ENCODE data around the gene LFNG. TPM values are rescaled to one million over a fixed set of nuclear protein-coding genes. Genes with fewer than 3 reads are reported as not detected.

LFNG gene
- total and polyA plus RNA-seq, 2 of the 13 experiments (the other 11 are each of a cell fraction or from before 2014, with no cell fraction given), result 0.44 to 1.5 TPM

GRCh38 chr7:2558629-2559282 lies 39.2 kb downstream of the LFNG start, which contains the start of gene IQCE (continued):
- TF ChIP-seq ZNF710 (CRISPR knock-in tag; IDR thresholded peaks at IDR 0.05; ENCODE audit: borderline replicate concordance) (peak; percentile 62; the same call in 1 of the 2 replicates), ZNF75D (CRISPR knock-in tag; IDR thresholded peaks at IDR 0.05; ENCODE audit: borderline replicate concordance) (no peak), MYC (CRISPR knock-in tag; IDR thresholded peaks at IDR 0.05; ENCODE audit: borderline replicate concordance) (peak; percentile 4; the same call in 1 of the 2 replicates), ZNF891 (CRISPR knock-in tag; IDR thresholded peaks at IDR 0.05) (no peak), MED13 (CRISPR knock-in tag; IDR thresholded peaks at IDR 0.05) (no peak), ZNF451 (CRISPR knock-in tag; IDR thresholded peaks at IDR 0.05) (no peak), NFIC (IDR thresholded peaks at IDR 0.05; ENCODE audit: low read length) (no peak), NAIF1 (CRISPR knock-in tag; IDR thresholded peaks at IDR 0.05; ENCODE audit: borderline replicate concordance) (no peak; the same call in 1 of the 2 replicates), THYN1 (CRISPR knock-in tag; IDR thresholded peaks at IDR 0.05; ENCODE audit: borderline replicate concordance, low read depth) (no peak), HOXA9 (CRISPR knock-in tag; IDR thresholded peaks at IDR 0.05; ENCODE audit: borderline replicate concordance) (no peak), ZBTB42 (CRISPR knock-in tag; IDR thresholded peaks at IDR 0.05) (no peak), DNMT3B (CRISPR knock-in tag; conservative IDR thresholded peaks at IDR 0.05) (no peak), ARHGAP35 (CRISPR knock-in tag; IDR thresholded peaks at IDR 0.05; ENCODE audit: borderline replicate concordance) (no peak), NR3C1 (CRISPR knock-in tag; IDR thresholded peaks at IDR 0.05) (no peak), POLR2AphosphoS2 (IDR thresholded peaks at IDR 0.05; ENCODE audit: low read depth, low read length) (no peak)
- TF ChIP-seq, protein P1, sequence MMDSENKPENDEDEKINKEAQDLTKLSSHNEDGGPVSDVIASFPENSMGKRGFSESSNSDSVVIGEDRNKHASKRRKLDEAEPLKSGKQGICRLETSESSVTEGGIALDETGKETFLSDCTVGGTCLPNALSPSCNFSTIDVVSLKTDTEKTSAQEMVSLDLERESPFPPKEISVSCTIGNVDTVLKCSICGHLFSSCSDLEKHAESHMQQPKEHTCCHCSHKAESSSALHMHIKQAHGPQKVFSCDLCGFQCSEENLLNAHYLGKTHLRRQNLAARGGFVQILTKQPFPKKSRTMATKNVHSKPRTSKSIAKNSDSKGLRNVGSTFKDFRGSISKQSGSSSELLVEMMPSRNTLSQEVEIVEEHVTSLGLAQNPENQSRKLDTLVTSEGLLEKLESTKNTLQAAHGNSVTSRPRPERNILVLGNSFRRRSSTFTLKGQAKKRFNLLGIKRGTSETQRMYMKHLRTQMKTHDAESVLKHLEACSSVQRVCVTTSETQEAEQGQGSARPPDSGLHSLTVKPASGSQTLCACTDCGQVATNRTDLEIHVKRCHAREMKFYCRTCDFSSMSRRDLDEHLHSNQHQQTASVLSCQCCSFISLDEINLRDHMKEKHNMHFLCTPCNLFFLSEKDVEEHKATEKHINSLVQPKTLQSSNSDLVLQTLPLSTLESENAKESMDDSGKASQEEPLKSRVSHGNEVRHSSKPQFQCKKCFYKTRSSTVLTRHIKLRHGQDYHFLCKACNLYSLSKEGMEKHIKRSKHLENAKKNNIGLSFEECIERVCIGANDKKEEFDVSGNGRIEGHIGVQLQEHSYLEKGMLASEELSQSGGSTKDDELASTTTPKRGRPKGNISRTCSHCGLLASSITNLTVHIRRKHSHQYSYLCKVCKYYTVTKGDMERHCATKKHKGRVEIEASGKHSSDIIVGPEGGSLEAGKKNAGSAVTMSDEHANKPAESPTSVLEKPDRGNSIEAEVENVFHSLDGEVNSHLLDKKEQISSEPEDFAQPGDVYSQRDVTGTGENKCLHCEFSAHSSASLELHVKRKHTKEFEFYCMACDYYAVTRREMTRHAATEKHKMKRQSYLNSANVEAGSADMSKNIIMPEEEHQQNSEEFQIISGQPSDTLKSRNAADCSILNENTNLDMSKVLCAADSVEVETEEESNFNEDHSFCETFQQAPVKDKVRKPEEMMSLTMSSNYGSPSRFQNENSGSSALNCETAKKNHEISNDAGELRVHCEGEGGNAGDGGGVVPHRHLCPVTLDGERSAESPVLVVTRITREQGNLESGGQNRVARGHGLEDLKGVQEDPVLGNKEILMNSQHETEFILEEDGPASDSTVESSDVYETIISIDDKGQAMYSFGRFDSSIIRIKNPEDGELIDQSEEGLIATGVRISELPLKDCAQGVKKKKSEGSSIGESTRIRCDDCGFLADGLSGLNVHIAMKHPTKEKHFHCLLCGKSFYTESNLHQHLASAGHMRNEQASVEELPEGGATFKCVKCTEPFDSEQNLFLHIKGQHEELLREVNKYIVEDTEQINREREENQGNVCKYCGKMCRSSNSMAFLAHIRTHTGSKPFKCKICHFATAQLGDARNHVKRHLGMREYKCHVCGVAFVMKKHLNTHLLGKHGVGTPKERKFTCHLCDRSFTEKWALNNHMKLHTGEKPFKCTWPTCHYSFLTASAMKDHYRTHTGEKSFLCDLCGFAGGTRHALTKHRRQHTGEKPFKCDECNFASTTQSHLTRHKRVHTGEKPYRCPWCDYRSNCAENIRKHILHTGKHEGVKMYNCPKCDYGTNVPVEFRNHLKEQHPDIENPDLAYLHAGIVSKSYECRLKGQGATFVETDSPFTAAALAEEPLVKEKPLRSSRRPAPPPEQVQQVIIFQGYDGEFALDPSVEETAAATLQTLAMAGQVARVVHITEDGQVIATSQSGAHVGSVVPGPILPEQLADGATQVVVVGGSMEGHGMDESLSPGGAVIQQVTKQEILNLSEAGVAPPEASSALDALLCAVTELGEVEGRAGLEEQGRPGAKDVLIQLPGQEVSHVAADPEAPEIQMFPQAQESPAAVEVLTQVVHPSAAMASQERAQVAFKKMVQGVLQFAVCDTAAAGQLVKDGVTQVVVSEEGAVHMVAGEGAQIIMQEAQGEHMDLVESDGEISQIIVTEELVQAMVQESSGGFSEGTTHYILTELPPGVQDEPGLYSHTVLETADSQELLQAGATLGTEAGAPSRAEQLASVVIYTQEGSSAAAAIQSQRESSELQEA (CRISPR knock-in tag; IDR thresholded peaks at IDR 0.05; ENCODE audit: not compliant biosample characterization), result no peak
- TF ChIP-seq, protein P2, sequence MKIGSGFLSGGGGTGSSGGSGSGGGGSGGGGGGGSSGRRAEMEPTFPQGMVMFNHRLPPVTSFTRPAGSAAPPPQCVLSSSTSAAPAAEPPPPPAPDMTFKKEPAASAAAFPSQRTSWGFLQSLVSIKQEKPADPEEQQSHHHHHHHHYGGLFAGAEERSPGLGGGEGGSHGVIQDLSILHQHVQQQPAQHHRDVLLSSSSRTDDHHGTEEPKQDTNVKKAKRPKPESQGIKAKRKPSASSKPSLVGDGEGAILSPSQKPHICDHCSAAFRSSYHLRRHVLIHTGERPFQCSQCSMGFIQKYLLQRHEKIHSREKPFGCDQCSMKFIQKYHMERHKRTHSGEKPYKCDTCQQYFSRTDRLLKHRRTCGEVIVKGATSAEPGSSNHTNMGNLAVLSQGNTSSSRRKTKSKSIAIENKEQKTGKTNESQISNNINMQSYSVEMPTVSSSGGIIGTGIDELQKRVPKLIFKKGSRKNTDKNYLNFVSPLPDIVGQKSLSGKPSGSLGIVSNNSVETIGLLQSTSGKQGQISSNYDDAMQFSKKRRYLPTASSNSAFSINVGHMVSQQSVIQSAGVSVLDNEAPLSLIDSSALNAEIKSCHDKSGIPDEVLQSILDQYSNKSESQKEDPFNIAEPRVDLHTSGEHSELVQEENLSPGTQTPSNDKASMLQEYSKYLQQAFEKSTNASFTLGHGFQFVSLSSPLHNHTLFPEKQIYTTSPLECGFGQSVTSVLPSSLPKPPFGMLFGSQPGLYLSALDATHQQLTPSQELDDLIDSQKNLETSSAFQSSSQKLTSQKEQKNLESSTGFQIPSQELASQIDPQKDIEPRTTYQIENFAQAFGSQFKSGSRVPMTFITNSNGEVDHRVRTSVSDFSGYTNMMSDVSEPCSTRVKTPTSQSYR (CRISPR knock-in tag; IDR thresholded peaks at IDR 0.05; ENCODE audit: borderline replicate concordance), result no peak

Data from HepG2 (cell line).